Measurements from ENCODE around the gene AGRN.

The AGRN gene

DNA sequence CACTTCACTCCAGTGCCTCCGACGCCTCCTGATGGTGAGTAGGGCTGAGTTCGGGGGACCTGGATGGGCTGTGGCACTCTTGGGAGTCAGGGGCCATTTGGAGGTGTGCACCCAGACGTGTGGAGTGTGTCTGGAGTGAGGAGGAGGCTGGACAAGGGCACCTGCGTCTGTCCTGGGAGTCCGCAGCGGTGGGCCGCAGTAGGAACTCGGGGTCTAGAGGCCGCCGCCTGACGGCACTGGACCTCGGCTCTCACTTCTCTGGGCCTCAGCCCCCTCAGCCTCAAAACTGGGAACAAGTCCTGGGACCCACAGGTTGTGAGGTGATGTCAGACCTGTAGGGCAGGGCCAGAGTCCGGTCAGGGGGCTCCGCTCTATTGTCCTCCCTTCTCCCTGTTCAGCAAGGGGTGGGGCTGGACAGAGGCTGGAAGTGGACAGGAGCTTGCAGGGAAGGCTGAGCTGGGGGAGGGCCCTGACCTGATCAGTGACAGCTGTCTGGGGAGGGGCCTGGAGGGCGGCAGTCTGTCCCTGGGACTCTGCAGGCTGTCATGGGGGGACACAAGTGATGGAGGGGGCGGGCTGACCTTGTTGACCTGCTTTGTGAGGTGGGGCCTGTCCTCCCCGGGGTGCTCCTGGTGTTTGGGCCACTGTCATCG is 15.5 kb downstream of the AGRN start:
- no peak for DNase-seq (ENCODE audit: low read depth in 2 of 2)

- no peak for DNase-seq (ENCODE audit: low read depth in 2 of 2)
Observed at GRCh38 chr1:1037366-1038327, 17.7 kb downstream of the AGRN start.

DNA sequence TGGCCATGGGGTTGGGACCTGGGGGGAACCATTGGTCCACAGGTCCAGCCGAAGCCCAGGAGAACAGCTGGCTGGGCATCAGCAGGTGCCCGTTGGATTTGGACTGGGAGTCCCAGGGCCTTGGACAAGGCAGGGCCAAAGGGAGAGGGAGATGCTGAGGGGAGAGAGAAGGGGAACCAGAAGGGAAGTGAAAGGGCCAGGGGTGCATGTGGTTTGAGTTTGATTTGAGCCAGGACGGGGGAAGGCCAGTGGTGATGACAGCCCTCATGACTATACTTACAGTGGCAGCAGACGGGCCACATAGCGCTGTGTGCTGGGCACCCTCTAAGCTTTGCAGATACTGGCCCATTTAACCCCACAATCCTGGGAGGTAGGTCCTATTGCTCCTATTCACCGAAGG is 18.8 kb downstream of the AGRN start:
- DNase-seq (ENCODE audit: low read depth in 2 of 2) = no peak

GRCh38 chr1:1039145-1039910 is 19.4 kb downstream of the AGRN start:
- no peak for DNase-seq (ENCODE audit: low read depth in 2 of 2)

- peak; percentile 70 to 71 for DNase-seq (ENCODE audit: low read depth in 2 of 2)
Observed at GRCh38 chr1:1040004-1040991, 20.4 kb downstream of the AGRN start.

GRCh38 chr1:1041092-1041523 is 21.2 kb downstream of the AGRN start:
- no peak for DNase-seq (ENCODE audit: low read depth in 2 of 2)

GRCh38 chr1:1041873-1042272 is 22.0 kb downstream of the AGRN start:
- no peak for DNase-seq (ENCODE audit: low read depth in 2 of 2)

DNA sequence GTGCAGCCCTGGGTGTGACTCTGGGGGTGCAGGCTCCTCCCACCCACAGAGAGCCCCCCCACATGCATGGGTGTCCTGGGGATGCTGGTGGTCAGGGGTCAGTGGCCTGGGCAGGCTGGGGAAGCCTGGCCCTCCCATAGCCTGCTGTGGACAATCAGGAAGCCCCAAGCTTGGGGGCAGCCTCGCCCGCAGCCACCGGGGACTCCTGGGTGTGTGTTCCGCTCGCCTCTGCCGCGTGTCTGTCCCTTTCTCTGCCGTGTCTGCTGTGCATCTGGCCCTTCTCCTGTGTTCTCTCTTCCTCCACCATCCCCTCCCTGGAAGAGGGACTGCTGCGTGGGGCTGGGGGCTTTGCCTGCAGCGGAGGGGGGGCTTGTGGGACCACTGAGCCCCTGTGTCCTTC is 22.9 kb downstream of the AGRN start:
- DNase-seq (ENCODE audit: low read depth in 2 of 2) = no peak

- no peak for DNase-seq (ENCODE audit: low read depth in 2 of 2)
Observed at GRCh38 chr1:1043411-1043810, 23.5 kb downstream of the AGRN start.

GRCh38 chr1:1043921-1044320 is 24.0 kb downstream of the AGRN start:
- no peak for DNase-seq (ENCODE audit: low read depth in 2 of 2)

DNA sequence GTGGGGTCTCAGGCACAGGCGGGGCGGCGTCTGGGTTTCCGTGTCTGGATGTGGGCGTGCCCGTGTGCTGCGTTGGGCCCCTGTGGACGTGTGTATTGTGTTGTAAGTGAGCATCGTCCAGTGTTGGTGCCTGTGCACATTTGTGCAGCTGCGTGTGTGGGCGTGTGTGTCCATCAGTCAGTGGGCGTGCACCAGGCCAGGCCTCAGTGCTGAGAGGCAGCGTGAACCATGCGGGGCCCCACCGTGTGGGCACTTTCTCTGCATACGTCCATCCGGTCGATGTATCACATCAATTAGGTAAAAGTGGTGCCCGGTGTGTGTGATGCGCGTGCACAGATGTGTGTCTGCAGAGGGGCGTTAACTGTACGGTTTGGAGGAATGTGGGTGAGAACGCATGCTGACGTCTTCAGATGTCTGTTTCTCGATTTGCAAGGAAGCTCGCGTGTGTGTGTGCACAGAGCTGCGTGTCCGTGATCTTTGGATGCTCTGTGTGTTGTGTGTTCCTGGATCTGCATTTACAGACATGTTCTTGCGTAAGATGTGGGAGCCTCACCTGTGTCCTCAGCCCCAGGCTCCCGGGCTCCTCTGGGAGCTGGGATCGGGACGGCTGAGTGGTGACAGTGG is 24.6 kb downstream of the AGRN start:
- DNase-seq (ENCODE audit: low read depth in 2 of 2) = no peak

DNA sequence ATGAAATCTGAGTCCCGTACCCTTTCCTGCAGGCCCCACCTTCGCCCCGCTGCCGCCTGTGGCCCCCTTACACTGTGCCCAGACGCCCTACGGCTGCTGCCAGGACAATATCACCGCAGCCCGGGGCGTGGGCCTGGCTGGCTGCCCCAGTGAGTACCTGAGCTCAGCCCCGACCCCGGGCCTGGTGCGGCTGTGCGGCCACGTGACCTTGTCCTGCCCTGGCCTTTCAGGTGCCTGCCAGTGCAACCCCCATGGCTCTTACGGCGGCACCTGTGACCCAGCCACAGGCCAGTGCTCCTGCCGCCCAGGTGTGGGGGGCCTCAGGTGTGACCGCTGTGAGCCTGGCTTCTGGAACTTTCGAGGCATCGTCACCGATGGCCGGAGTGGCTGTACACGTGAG is 25.2 kb downstream of the AGRN start:
- DNase-seq (ENCODE audit: low read depth in 2 of 2) = no peak

- DNase-seq (ENCODE audit: low read depth in 2 of 2) = no peak
Observed at GRCh38 chr1:1046243-1046642, 26.3 kb downstream of the AGRN start.

DNA sequence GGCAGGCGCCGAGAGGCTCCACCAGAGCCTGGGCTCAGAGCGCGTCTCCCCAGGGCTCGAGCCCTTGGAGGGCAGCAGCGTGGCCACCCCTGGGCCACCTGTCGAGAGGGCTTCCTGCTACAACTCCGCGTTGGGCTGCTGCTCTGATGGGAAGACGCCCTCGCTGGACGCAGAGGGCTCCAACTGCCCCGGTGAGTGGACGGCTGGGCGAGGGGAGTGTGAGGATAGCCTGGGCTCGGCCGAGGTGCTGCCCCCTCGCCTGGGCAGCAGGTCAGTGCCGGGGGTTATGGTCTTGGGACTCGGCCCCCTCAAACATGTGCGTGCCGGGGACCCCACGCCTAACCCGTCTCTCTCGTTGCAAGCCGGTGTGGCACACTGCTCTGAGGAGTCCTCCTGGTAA is 26.8 kb downstream of the AGRN start:
- DNase-seq (ENCODE audit: low read depth in 2 of 2) = no peak

- DNase-seq (ENCODE audit: low read depth in 2 of 2) = no peak
Observed at GRCh38 chr1:1047407-1047806, 27.5 kb downstream of the AGRN start.

- DNase-seq (ENCODE audit: low read depth in 2 of 2) = no peak
Observed at GRCh38 chr1:1047963-1048362, 28.0 kb downstream of the AGRN start.

DNA sequence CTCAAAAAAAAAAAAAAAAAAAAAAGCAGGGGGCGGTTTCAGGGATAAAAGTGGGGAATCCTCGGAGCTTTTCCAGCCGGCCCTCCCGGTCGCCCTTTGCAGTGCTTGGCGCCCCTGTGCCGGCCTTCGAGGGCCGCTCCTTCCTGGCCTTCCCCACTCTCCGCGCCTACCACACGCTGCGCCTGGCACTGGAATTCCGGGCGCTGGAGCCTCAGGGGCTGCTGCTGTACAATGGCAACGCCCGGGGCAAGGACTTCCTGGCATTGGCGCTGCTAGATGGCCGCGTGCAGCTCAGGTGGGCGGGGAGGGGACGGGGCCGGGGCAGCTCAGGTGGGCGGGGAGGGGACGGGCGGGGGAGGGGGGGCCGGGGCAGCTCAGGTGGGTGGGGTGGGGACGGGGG is 28.8 kb downstream of the AGRN start:
- no peak for DNase-seq (ENCODE audit: low read depth in 2 of 2)

- DNase-seq (ENCODE audit: low read depth in 2 of 2) = no peak
Observed at GRCh38 chr1:1049318-1050165, 29.6 kb downstream of the AGRN start.

GRCh38 chr1:1050577-1051052 is 30.7 kb downstream of the AGRN start:
- no peak for DNase-seq (ENCODE audit: low read depth in 2 of 2)
